Fibroblast of villous mesenchyme (primary cell): ENCODE results near the gene CDK11B. TPM values are rescaled to one million over a fixed set of nuclear protein-coding genes. Genes with fewer than 3 reads are reported as not detected.

Source experiments
- DNase-seq: peaks from one replicate; pipeline ENCODE4 v3.0.0-alpha.2; 2010; ENCODE audit warnings: low read depth
- H3K4me3 ChIP-seq: 2 replicates; pipeline ENCODE4 v1.5.1; 2011; ENCODE audit warnings: low read depth, mild to moderate bottlenecking, low read length
- total RNA-seq: library from RNA; depleted of rRNA; stranded (reverse); fragments of >200 nt; gene quantifications from 2 replicates; pipeline ENCODE4 v1.2.3, GENCODE V29; 2012
- TF ChIP-seq, protein P1 (sequence below): IDR thresholded peaks from 2 replicates; pipeline ENCODE4 v1.5.1; 2012; ENCODE audit warnings: low read depth, mild to moderate bottlenecking, low read length; ENCODE audit not compliant: insufficient read depth

The CDK11B gene
- total RNA-seq, 1 donor = 6.0 TPM

DNA sequence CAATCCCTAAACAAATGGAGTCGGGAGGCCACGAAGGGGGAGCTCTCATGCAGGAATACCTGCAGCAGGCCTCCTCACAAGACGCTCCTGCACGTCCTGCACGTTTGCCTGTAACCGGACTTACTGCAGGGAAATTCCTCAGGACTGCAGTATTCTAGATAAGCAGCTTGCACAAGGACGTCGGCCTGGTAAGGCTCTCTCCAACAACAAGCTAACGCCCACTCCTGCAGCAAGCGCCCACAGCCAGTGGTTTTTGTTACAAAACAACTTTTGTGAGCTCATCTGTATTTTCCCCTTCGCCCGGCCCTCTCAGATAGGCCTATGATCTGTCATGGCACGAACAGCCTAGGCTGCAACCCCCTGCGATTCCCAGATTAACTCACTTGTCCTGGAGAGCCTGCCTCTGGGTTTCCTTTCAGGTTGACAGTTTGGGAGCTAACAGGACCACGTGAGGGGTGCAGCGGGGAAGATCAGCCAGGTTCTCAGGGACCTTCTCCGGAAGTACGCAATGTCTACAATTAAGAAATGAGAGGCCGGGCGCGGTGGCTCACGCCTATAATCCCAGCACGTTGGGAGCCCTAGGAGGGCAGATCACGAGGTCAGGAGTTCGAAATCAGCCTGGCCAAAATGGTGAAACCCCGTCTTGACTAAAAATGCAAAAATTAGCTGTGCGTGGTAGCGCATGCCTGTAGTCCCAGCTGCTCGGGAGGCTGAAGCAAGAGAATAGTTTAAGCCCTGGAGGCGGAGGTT is 44.4 kb downstream of the CDK11B start:
- TF ChIP-seq, protein P1, sequence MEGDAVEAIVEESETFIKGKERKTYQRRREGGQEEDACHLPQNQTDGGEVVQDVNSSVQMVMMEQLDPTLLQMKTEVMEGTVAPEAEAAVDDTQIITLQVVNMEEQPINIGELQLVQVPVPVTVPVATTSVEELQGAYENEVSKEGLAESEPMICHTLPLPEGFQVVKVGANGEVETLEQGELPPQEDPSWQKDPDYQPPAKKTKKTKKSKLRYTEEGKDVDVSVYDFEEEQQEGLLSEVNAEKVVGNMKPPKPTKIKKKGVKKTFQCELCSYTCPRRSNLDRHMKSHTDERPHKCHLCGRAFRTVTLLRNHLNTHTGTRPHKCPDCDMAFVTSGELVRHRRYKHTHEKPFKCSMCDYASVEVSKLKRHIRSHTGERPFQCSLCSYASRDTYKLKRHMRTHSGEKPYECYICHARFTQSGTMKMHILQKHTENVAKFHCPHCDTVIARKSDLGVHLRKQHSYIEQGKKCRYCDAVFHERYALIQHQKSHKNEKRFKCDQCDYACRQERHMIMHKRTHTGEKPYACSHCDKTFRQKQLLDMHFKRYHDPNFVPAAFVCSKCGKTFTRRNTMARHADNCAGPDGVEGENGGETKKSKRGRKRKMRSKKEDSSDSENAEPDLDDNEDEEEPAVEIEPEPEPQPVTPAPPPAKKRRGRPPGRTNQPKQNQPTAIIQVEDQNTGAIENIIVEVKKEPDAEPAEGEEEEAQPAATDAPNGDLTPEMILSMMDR = no peak
- H3K4me3 ChIP-seq = peak overlapping the region; percentile 83
- DNase-seq = peak; percentile 91

- peak overlapping the region; percentile 83 for H3K4me3 ChIP-seq
- no peak for DNase-seq
- TF ChIP-seq, protein P1 = no peak
These were observed 45.2 kb downstream of the CDK11B start for GRCh38 chr1:1613509-1614082.

- TF ChIP-seq, protein P1 = no peak
- H3K4me3 ChIP-seq = no peak overlapping the region
- DNase-seq = no peak
These were observed 46.8 kb downstream of the CDK11B start for GRCh38 chr1:1612104-1612400.

GRCh38 chr1:1610796-1611195 is 48.0 kb downstream of the CDK11B start:
- TF ChIP-seq, protein P1 = no peak
- DNase-seq = no peak
- H3K4me3 ChIP-seq = no peak overlapping the region

- no peak for DNase-seq
- no peak overlapping the region for H3K4me3 ChIP-seq
- TF ChIP-seq, protein P1 = no peak
These were observed 48.9 kb downstream of the CDK11B start for GRCh38 chr1:1609822-1610485.

DNA sequence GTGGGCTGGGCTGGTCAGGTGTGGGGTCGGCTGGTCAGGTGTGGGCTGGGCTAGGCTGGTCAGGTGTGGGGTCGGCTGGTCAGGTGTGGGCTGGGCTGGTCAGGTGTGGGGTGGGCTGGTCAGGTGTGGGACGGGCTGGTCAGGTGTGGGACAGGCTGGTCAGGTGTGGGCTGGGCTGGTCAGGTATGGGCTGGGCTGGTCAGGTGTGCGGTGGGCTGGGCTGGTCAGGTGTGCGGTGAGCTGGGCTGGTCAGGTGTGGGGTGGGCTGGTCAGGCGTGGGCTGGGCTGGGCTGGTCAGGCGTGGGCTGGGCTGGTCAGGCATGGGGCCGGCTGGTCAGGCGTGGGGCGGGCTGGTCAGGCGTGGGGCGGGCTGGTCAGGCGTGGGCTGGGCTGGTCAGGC is 52.6 kb downstream of the CDK11B start:
- TF ChIP-seq, protein P1 = no peak
- H3K4me3 ChIP-seq = no peak overlapping the region
- DNase-seq = no peak

- TF ChIP-seq, protein P1 = no peak
- DNase-seq = no peak
- no peak overlapping the region for H3K4me3 ChIP-seq
These were observed 53.1 kb downstream of the CDK11B start for GRCh38 chr1:1605724-1606123.
